ENCODE results near the gene FOXM1. TPM values are rescaled to one million over a fixed set of nuclear protein-coding genes. Genes with fewer than 3 reads are reported as not detected.

FOXM1 gene
- total RNA-seq, 4 donors from 2014 or later = 1.4 to 6.5 (median 2.9) TPM

Other genes with a start within 250 kb of the FOXM1 start
- gene FKBP4, start 82.2 kb downstream of the FOXM1 start, total RNA-seq = 10 to 100 TPM; 43.1 to 65.0 (median 50.2) TPM
- 10 to 100 TPM; 13.9 to 36.1 (median 27.5) TPM for gene ITFG2, start 64.5 kb downstream of the FOXM1 start, total RNA-seq
- 1 to 10 TPM in 2 of 4 donors, under 1 TPM in 2; 0.17 to 1.9 (median 0.79) TPM for gene NRIP2, start 42.1 kb downstream of the FOXM1 start, total RNA-seq
- gene TEX52, start 20.1 kb downstream of the FOXM1 start, total RNA-seq = not detected
- gene RHNO1, start within 50 bp of the FOXM1 start, total RNA-seq = 10 to 100 TPM; 14.3 to 21.3 (median 17.2) TPM
- 10 to 100 TPM; 22.8 to 37.3 (median 27.5) TPM for gene TULP3, start 13.7 kb upstream of the FOXM1 start, total RNA-seq
- gene TEAD4, start 82.2 kb upstream of the FOXM1 start, total RNA-seq = 10 to 100 TPM; 14.8 to 34.3 (median 23.4) TPM
- 10 to 100 TPM; 27.9 to 49.1 (median 42.0) TPM for gene TSPAN9, start 200.2 kb upstream of the FOXM1 start, total RNA-seq